T-helper 1 cell treated with Interleukin-12 subunit alpha and Interleukin-12 subunit beta and Interleukin-4 antibody, amounts not matched to agents 30 μg/mL and 1 μg/mL, for 36 hours (primary cell): Measurements from ENCODE around the gene DHRS9.
"Not testable (repeated sequence)": the region's sequence is repeated elsewhere in the genome, so short reads cannot be mapped to it uniquely, and the experiment has no call there.

Experiments used
- H3K27ac Mint-ChIP-seq: one replicate; pipeline ENCODE4 v1.8.0; 2021; ENCODE audit warnings: mild to moderate bottlenecking, mixed read lengths
- H3K27me3 Mint-ChIP-seq: one replicate; pipeline ENCODE4 v1.8.0; 2021; ENCODE audit warnings: low read depth, mixed read lengths
- H3K36me3 Mint-ChIP-seq: one replicate; pipeline ENCODE4 v1.8.0; 2021; ENCODE audit warnings: low read depth, mixed read lengths
- H3K4me1 Mint-ChIP-seq: one replicate; pipeline ENCODE4 v1.8.0; 2021; ENCODE audit warnings: low read depth, mixed read lengths
- H3K4me3 Mint-ChIP-seq: one replicate; pipeline ENCODE4 v1.8.0; 2021; ENCODE audit warnings: mild to moderate bottlenecking, moderate library complexity, mixed read lengths
- H3K9me3 Mint-ChIP-seq: one replicate; pipeline ENCODE4 v1.8.0; 2021; ENCODE audit warnings: mixed read lengths

The DHRS9 gene

DNA sequence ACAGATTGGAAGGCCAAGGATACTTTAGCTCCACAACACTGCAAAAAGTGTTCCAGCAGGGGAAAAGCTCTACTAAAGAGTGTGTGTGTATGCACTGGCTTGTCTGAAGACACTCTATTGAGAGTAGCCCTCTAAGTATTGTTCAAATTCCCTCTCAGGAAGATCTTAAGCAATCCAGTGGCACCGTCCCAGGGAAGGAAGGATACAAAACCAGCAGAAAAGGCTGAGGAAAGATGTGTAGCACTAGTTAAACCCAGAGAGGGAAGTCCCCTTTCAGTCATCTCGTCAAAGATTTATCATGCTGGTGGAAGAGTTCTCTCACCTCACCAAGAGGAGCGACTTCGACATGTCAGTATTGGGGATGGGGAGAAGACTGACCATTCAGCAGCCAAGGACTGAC, 50.5 kb downstream of the DHRS9 start:
- peaks cover 33% of the 10 kb centered on the region for H3K27me3 Mint-ChIP-seq
- no peaks in the 10 kb centered on the region for H3K9me3 Mint-ChIP-seq
- H3K36me3 Mint-ChIP-seq, result no peaks in the 10 kb centered on the region
- H3K27ac Mint-ChIP-seq, result no peak overlapping the region
- no peak overlapping the region for H3K4me3 Mint-ChIP-seq
- H3K4me1 Mint-ChIP-seq, result no peaks in the 10 kb centered on the region

GRCh38 chr2:169129703-169130243, 60.4 kb downstream of the DHRS9 start:
- Mint-ChIP-seq H3K9me3 (no peaks in the 10 kb centered on the region), H3K27ac (no peak overlapping the region), H3K4me1 (no peaks in the 10 kb centered on the region), H3K4me3 (no peak overlapping the region), H3K27me3 (peaks cover 4% of the 10 kb centered on the region), H3K36me3 (no peaks in the 10 kb centered on the region)

DNA sequence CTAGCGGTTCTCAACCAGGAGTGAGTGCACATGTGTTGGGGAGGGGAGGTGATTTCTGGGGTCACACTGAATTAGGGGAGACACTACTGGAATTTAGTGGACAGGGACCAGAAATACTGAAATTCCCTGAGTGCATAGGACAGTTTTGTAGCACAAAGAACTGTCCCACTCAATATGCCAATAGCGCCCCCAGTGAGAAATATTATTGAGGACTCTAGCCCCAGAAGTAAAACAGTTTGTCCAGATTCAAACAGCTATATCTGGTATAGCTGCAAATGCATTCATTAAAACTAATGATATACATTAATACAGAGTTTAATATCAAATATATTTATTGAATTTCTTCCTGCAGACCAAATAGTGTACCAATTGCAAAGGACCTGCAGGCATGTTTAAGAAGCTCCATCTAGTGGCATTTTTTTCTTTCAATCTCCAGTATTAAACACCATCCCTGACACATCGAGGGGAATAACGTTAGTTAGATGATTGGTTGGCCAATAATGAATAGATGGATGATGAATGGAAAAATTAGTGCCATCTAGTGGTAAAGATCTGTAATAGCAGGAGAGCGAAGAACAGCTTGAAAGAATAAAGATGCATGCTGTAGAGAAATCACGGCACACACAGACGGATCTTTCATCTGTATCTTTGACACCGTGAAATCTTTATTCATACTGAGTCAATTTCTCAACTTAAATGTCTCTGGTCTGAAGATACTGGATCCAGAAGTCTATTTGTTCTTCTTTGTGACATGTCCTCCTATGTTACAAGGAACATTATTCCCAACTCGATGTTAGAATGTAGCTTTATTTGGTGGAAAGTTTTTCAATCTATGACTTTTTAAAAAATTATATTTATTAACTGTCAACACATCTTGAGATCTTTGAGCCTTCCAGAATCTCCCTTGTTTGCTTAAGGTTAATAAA, 62.5 kb downstream of the DHRS9 start:
- Mint-ChIP-seq H3K36me3 (no peaks in the 10 kb centered on the region), H3K27ac (no peak overlapping the region)

DNA sequence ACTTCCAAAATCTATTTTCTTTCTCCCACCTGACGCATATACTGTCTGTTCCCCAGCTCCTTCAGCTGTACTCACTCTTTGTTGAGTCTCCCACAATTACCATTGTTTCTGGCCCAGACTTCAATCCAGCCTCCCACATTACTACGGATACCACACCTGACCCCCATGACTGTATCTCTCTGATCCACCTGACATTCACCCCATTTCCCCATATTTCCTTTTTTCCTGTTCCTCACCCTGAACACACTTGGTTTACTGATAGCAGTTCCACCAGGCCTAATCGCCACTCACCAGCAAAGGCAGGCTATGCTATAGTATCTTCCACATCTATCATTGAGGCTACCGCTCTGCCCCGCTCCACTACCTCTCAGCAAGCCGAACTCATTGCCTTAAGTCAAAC, 64.9 kb downstream of the DHRS9 start:
- not testable (repeated sequence) for H3K9me3 Mint-ChIP-seq

More for the DNA sequence above, 62.5 kb downstream of the DHRS9 start:
- Mint-ChIP-seq H3K27me3 (no peaks in the 10 kb centered on the region), H3K4me3 (no peak overlapping the region), H3K4me1 (no peaks in the 10 kb centered on the region), H3K9me3 (no peaks in the 10 kb centered on the region)

GRCh38 chr2:169136428-169136827, 67.1 kb downstream of the DHRS9 start:
- H3K9me3 Mint-ChIP-seq, H3K27ac Mint-ChIP-seq, H3K4me1 Mint-ChIP-seq, H3K4me3 Mint-ChIP-seq, H3K27me3 Mint-ChIP-seq, H3K36me3 Mint-ChIP-seq: not testable (repeated sequence)

More for the DNA sequence above, 64.9 kb downstream of the DHRS9 start:
- not testable (repeated sequence) for H3K4me1 Mint-ChIP-seq, H3K4me3 Mint-ChIP-seq, H3K27ac Mint-ChIP-seq, H3K27me3 Mint-ChIP-seq, H3K36me3 Mint-ChIP-seq

GRCh38 chr2:169136885-169137534, 67.6 kb downstream of the DHRS9 start:
- H3K27me3 Mint-ChIP-seq, result peaks cover 3% of the 10 kb centered on the region
- H3K27ac Mint-ChIP-seq, result no peak overlapping the region
- no peaks in the 10 kb centered on the region for H3K9me3 Mint-ChIP-seq
- no peaks in the 10 kb centered on the region for H3K36me3 Mint-ChIP-seq
- H3K4me3 Mint-ChIP-seq, result no peak overlapping the region
- H3K4me1 Mint-ChIP-seq, result no peaks in the 10 kb centered on the region

GRCh38 chr2:169137924-169138323, 68.6 kb downstream of the DHRS9 start:
- H3K4me1 Mint-ChIP-seq, result no peaks in the 10 kb centered on the region
- H3K4me3 Mint-ChIP-seq, result no peak overlapping the region
- H3K36me3 Mint-ChIP-seq, result no peaks in the 10 kb centered on the region
- peaks cover 3% of the 10 kb centered on the region for H3K27me3 Mint-ChIP-seq
- no peak overlapping the region for H3K27ac Mint-ChIP-seq
- H3K9me3 Mint-ChIP-seq, result no peaks in the 10 kb centered on the region

- Mint-ChIP-seq H3K27ac (no peak overlapping the region), H3K4me3 (no peak overlapping the region), H3K4me1 (no peaks in the 10 kb centered on the region), H3K27me3 (peaks cover 3% of the 10 kb centered on the region), H3K36me3 (no peaks in the 10 kb centered on the region), H3K9me3 (no peaks in the 10 kb centered on the region)
These were observed 69.8 kb downstream of the DHRS9 start for GRCh38 chr2:169139145-169139544.

- Mint-ChIP-seq H3K27me3 (peaks cover 3% of the 10 kb centered on the region), H3K27ac (no peak overlapping the region), H3K4me3 (no peak overlapping the region), H3K4me1 (no peaks in the 10 kb centered on the region), H3K36me3 (no peaks in the 10 kb centered on the region), H3K9me3 (no peaks in the 10 kb centered on the region)
These were observed 70.8 kb downstream of the DHRS9 start for GRCh38 chr2:169139993-169140767.

- Mint-ChIP-seq H3K27ac (no peak overlapping the region), H3K4me1 (no peaks in the 10 kb centered on the region), H3K4me3 (no peak overlapping the region), H3K27me3 (peaks cover 3% of the 10 kb centered on the region), H3K36me3 (no peaks in the 10 kb centered on the region), H3K9me3 (no peaks in the 10 kb centered on the region)
These were observed 72.5 kb downstream of the DHRS9 start for GRCh38 chr2:169141713-169142352.

GRCh38 chr2:169143998-169144397, 74.6 kb downstream of the DHRS9 start:
- no peaks in the 10 kb centered on the region for H3K4me1 Mint-ChIP-seq
- H3K27ac Mint-ChIP-seq, result no peak overlapping the region
- no peaks in the 10 kb centered on the region for H3K9me3 Mint-ChIP-seq
- H3K36me3 Mint-ChIP-seq, result no peaks in the 10 kb centered on the region
- H3K4me3 Mint-ChIP-seq, result no peak overlapping the region
- H3K27me3 Mint-ChIP-seq, result peaks cover 3% of the 10 kb centered on the region
